ENCODE data around the gene TP53RK.
A peak's percentile ranks its signal among the peaks of the same experiment; 100 is the strongest.

Gene TP53RK

GRCh38 chr20:46704714-46705377 lies 15.6 kb upstream of the TP53RK start:
- H3K4me3 ChIP-seq (ENCODE audit: low read length), result peak overlapping the region; percentile 14; the same call in 1 of the 2 replicates
- no peaks in the 10 kb centered on the region for H3K27me3 ChIP-seq (ENCODE audit: insufficient read depth, low read length)
- H3K9me3 ChIP-seq (ENCODE audit: insufficient read depth, low read depth, low read length), result peaks cover 9% of the 10 kb centered on the region
- peak overlapping the region; percentile 78; the same call in 1 of the 2 replicates for H3K27ac ChIP-seq (ENCODE audit: low read depth, low read length)
- H3K36me3 ChIP-seq (ENCODE audit: insufficient read depth, low read length), result no peaks in the 10 kb centered on the region
- H3K9ac ChIP-seq (ENCODE audit: low read depth, low read length), result peak overlapping the region; percentile 35; the same call in 1 of the 2 replicates
- peaks cover 34% of the 10 kb centered on the region for H3K4me1 ChIP-seq (ENCODE audit: insufficient read depth, low read length)
- WGBS, result 53% methylated on average over 7 of the region's 7 CpGs

- Histone ChIP-seq H3K4me1 (ENCODE audit: insufficient read depth, low read length) (peaks cover 28% of the 10 kb centered on the region), H3K9me3 (ENCODE audit: insufficient read depth, low read depth, low read length) (peaks cover 9% of the 10 kb centered on the region), H3K9ac (ENCODE audit: low read depth, low read length) (no peak overlapping the region)
Measured at GRCh38 chr20:46703435-46703834, 14.2 kb upstream of the TP53RK start.

GRCh38 chr20:46702447-46703203 lies 13.4 kb upstream of the TP53RK start:
- H3K4me1 ChIP-seq (ENCODE audit: insufficient read depth, low read length), result peaks cover 28% of the 10 kb centered on the region
- H3K27ac ChIP-seq (ENCODE audit: low read depth, low read length), result peak overlapping the region; percentile 43; the same call in 1 of the 2 replicates
- no peaks in the 10 kb centered on the region for H3K27me3 ChIP-seq (ENCODE audit: insufficient read depth, low read length)
- H3K4me3 ChIP-seq (ENCODE audit: low read length), result no peak overlapping the region
- H3K36me3 ChIP-seq (ENCODE audit: insufficient read depth, low read length), result no peaks in the 10 kb centered on the region
- H3K9me3 ChIP-seq (ENCODE audit: insufficient read depth, low read depth, low read length), result peaks cover 9% of the 10 kb centered on the region
- no peak overlapping the region for H3K9ac ChIP-seq (ENCODE audit: low read depth, low read length)
- WGBS, result 93% methylated on average over 8 of the region's 8 CpGs

More at GRCh38 chr20:46703435-46703834, 14.2 kb upstream of the TP53RK start:
- no peaks in the 10 kb centered on the region for H3K36me3 ChIP-seq (ENCODE audit: insufficient read depth, low read length)
- H3K27ac ChIP-seq (ENCODE audit: low read depth, low read length), result no peak overlapping the region
- no peaks in the 10 kb centered on the region for H3K27me3 ChIP-seq (ENCODE audit: insufficient read depth, low read length)
- no peak overlapping the region for H3K4me3 ChIP-seq (ENCODE audit: low read length)
- WGBS, result 91% methylated on average over 3 of the region's 3 CpGs

- WGBS, result 90% methylated on average over 4 of the region's 5 CpGs
- Histone ChIP-seq H3K4me3 (ENCODE audit: low read length) (no peak overlapping the region), H3K27ac (ENCODE audit: low read depth, low read length) (no peak overlapping the region), H3K27me3 (ENCODE audit: insufficient read depth, low read length) (no peaks in the 10 kb centered on the region), H3K36me3 (ENCODE audit: insufficient read depth, low read length) (no peaks in the 10 kb centered on the region), H3K9ac (ENCODE audit: low read depth, low read length) (peak overlapping the region; percentile 27; the same call in 1 of the 2 replicates), H3K9me3 (ENCODE audit: insufficient read depth, low read depth, low read length) (peaks cover 9% of the 10 kb centered on the region), H3K4me1 (ENCODE audit: insufficient read depth, low read length) (peaks cover 28% of the 10 kb centered on the region)
Measured at GRCh38 chr20:46701986-46702385, 12.7 kb upstream of the TP53RK start.

GRCh38 chr20:46701556-46701955 lies 12.3 kb upstream of the TP53RK start:
- 86% methylated on average over 4 of the region's 4 CpGs for WGBS
- no peaks in the 10 kb centered on the region for H3K27me3 ChIP-seq (ENCODE audit: insufficient read depth, low read length)
- no peaks in the 10 kb centered on the region for H3K36me3 ChIP-seq (ENCODE audit: insufficient read depth, low read length)
- 0 out of 2 replicates have a peak overlapping the region, but pooled peaks have one; percentile 14 for H3K27ac ChIP-seq (ENCODE audit: low read depth, low read length)
- peaks cover 28% of the 10 kb centered on the region for H3K4me1 ChIP-seq (ENCODE audit: insufficient read depth, low read length)
- H3K9ac ChIP-seq (ENCODE audit: low read depth, low read length), result peak overlapping the region; percentile 27; the same call in 1 of the 2 replicates
- H3K4me3 ChIP-seq (ENCODE audit: low read length), result no peak overlapping the region
- peaks cover 6% of the 10 kb centered on the region for H3K9me3 ChIP-seq (ENCODE audit: insufficient read depth, low read depth, low read length)

GRCh38 chr20:46701057-46701456 lies 11.8 kb upstream of the TP53RK start:
- Histone ChIP-seq H3K9me3 (ENCODE audit: insufficient read depth, low read depth, low read length) (peaks cover 1% of the 10 kb centered on the region; the same call in 1 of the 2 replicates), H3K4me3 (ENCODE audit: low read length) (no peak overlapping the region), H3K4me1 (ENCODE audit: insufficient read depth, low read length) (peaks cover 28% of the 10 kb centered on the region), H3K27ac (ENCODE audit: low read depth, low read length) (no peak overlapping the region), H3K27me3 (ENCODE audit: insufficient read depth, low read length) (no peaks in the 10 kb centered on the region), H3K36me3 (ENCODE audit: insufficient read depth, low read length) (no peaks in the 10 kb centered on the region), H3K9ac (ENCODE audit: low read depth, low read length) (no peak overlapping the region)
- 75% methylated on average over 1 of the region's 2 CpGs for WGBS

- Histone ChIP-seq H3K4me1 (ENCODE audit: insufficient read depth, low read length) (peaks cover 28% of the 10 kb centered on the region), H3K4me3 (ENCODE audit: low read length) (no peak overlapping the region), H3K36me3 (ENCODE audit: insufficient read depth, low read length) (no peaks in the 10 kb centered on the region), H3K27ac (ENCODE audit: low read depth, low read length) (no peak overlapping the region), H3K9ac (ENCODE audit: low read depth, low read length) (no peak overlapping the region), H3K9me3 (ENCODE audit: insufficient read depth, low read depth, low read length) (no peaks in the 10 kb centered on the region), H3K27me3 (ENCODE audit: insufficient read depth, low read length) (no peaks in the 10 kb centered on the region)
- 93% methylated on average over 6 of the region's 6 CpGs for WGBS
Measured at GRCh38 chr20:46700481-46700880, 11.2 kb upstream of the TP53RK start.

GRCh38 chr20:46699651-46700359 lies 10.6 kb upstream of the TP53RK start:
- no peak overlapping the region for H3K27ac ChIP-seq (ENCODE audit: low read depth, low read length)
- H3K36me3 ChIP-seq (ENCODE audit: insufficient read depth, low read length), result no peaks in the 10 kb centered on the region
- no peaks in the 10 kb centered on the region for H3K9me3 ChIP-seq (ENCODE audit: insufficient read depth, low read depth, low read length)
- peaks cover 22% of the 10 kb centered on the region for H3K4me1 ChIP-seq (ENCODE audit: insufficient read depth, low read length)
- WGBS, result 59% methylated on average over 12 of the region's 12 CpGs
- no peak overlapping the region for H3K9ac ChIP-seq (ENCODE audit: low read depth, low read length)
- no peaks in the 10 kb centered on the region for H3K27me3 ChIP-seq (ENCODE audit: insufficient read depth, low read length)
- H3K4me3 ChIP-seq (ENCODE audit: low read length), result no peak overlapping the region

GRCh38 chr20:46698788-46699187 lies 9.5 kb upstream of the TP53RK start:
- Histone ChIP-seq H3K36me3 (ENCODE audit: insufficient read depth, low read length) (no peaks in the 10 kb centered on the region), H3K9me3 (ENCODE audit: insufficient read depth, low read depth, low read length) (no peaks in the 10 kb centered on the region), H3K4me1 (ENCODE audit: insufficient read depth, low read length) (peaks cover 20% of the 10 kb centered on the region), H3K9ac (ENCODE audit: low read depth, low read length) (no peak overlapping the region), H3K27ac (ENCODE audit: low read depth, low read length) (no peak overlapping the region), H3K4me3 (ENCODE audit: low read length) (no peak overlapping the region), H3K27me3 (ENCODE audit: insufficient read depth, low read length) (no peaks in the 10 kb centered on the region)
- WGBS, result 96% methylated on average over 2 of the region's 2 CpGs

GRCh38 chr20:46696791-46697279 lies 7.6 kb upstream of the TP53RK start:
- Histone ChIP-seq H3K9ac (ENCODE audit: low read depth, low read length) (no peak overlapping the region), H3K4me1 (ENCODE audit: insufficient read depth, low read length) (peaks cover 11% of the 10 kb centered on the region), H3K27me3 (ENCODE audit: insufficient read depth, low read length) (no peaks in the 10 kb centered on the region), H3K27ac (ENCODE audit: low read depth, low read length) (no peak overlapping the region), H3K9me3 (ENCODE audit: insufficient read depth, low read depth, low read length) (no peaks in the 10 kb centered on the region), H3K4me3 (ENCODE audit: low read length) (no peak overlapping the region), H3K36me3 (ENCODE audit: insufficient read depth, low read length) (no peaks in the 10 kb centered on the region)
- 89% methylated on average over 3 of the region's 3 CpGs for WGBS

GRCh38 chr20:46695892-46696291 lies 6.6 kb upstream of the TP53RK start:
- Histone ChIP-seq H3K4me1 (ENCODE audit: insufficient read depth, low read length) (0 out of 2 replicates have a peak, but pooled peaks cover 3% of the 10 kb centered on the region), H3K9me3 (ENCODE audit: insufficient read depth, low read depth, low read length) (no peaks in the 10 kb centered on the region), H3K36me3 (ENCODE audit: insufficient read depth, low read length) (no peaks in the 10 kb centered on the region), H3K27ac (ENCODE audit: low read depth, low read length) (no peak overlapping the region), H3K9ac (ENCODE audit: low read depth, low read length) (no peak overlapping the region), H3K4me3 (ENCODE audit: low read length) (no peak overlapping the region), H3K27me3 (ENCODE audit: insufficient read depth, low read length) (no peaks in the 10 kb centered on the region)
- 76% methylated on average over 3 of the region's 3 CpGs for WGBS
